Epithelial cell of proximal tubule (primary cell): ENCODE data around the gene RETN. TPM values are rescaled to one million over a fixed set of nuclear protein-coding genes. Genes with fewer than 3 reads are reported as not detected.
A peak's percentile ranks its signal among the peaks of the same experiment; 100 is the strongest.

Source experiments
- DNase-seq: peaks from one replicate; pipeline ENCODE4 v3.0.0-alpha.2; 2011; ENCODE audit warnings: low read depth
- H3K4me3 ChIP-seq: 2 replicates; pipeline ENCODE4 v1.5.1; 2011; ENCODE audit warnings: low read depth, mild to moderate bottlenecking, low read length
- CTCF ChIP-seq: conservative IDR thresholded peaks from 2 replicates; pipeline ENCODE4 v1.5.1; 2012; ENCODE audit warnings: low read depth, mild to moderate bottlenecking, low read length
- total RNA-seq: library from RNA; depleted of rRNA; stranded (reverse); fragments of >200 nt; gene quantifications from 2 replicates; pipeline ENCODE4 v1.2.3, GENCODE V29; 2015

RETN gene
- total RNA-seq, 1 donor from 2014 or later, result not detected

- no peak for TF ChIP-seq CTCF
- no peak within 1 kb of the TSS for H3K4me3 ChIP-seq
- no peak for DNase-seq
Measured at GRCh38 chr19:7633698-7634097, 35.2 kb upstream of the RETN start, which contains the start of gene PCP2. PCP2 (minus strand) TSS chr19:7633719; CDS start chr19:7633457, 262 bp downstream.

- TF ChIP-seq CTCF, result no peak
- no peak for DNase-seq
- H3K4me3 ChIP-seq, result no peak overlapping the region
Measured at GRCh38 chr19:7635670-7636069, 33.2 kb upstream of the RETN start.

GRCh38 chr19:7636317-7636690, 32.5 kb upstream of the RETN start:
- H3K4me3 ChIP-seq, result peak overlapping the region; percentile 96
- no peak for TF ChIP-seq CTCF
- no peak for DNase-seq

GRCh38 chr19:7636691-7637373, 32.0 kb upstream of the RETN start, which contains the start of gene STXBP2:
STXBP2 (plus strand) TSS chr19:7637110; CDS start chr19:7637150, 40 bp downstream.
- no peak for DNase-seq
- peak within 1 kb of the TSS; percentile 96 for H3K4me3 ChIP-seq
- no peak for TF ChIP-seq CTCF

GRCh38 chr19:7637374-7638256, 31.2 kb upstream of the RETN start:
- TF ChIP-seq CTCF, result no peak
- no peak for DNase-seq

GRCh38 chr19:7638802-7639465, 29.9 kb upstream of the RETN start:
- TF ChIP-seq CTCF, result no peak
- no peak overlapping the region for H3K4me3 ChIP-seq
- DNase-seq, result no peak

More at GRCh38 chr19:7637374-7638256, 31.2 kb upstream of the RETN start:
- H3K4me3 ChIP-seq, result peak overlapping the region; percentile 96
